SU-DHL-6 (cell line): ENCODE results near the gene TDRKH.

Source experiments
- H2AFZ ChIP-seq: fragments of 200-600 bp; sonication (generic); 2 replicates; pipeline ENCODE4 v1.6.1; 2014; ENCODE audit warnings: low read depth, mild to moderate bottlenecking, moderate library complexity, mixed read lengths, antibody characterized with exemption, low read length; ENCODE audit not compliant: severe bottlenecking
- H3F3A ChIP-seq: fragments of 200-600 bp; shearing (Covaris generic); 2 replicates; pipeline ENCODE4 v1.6.0; 2016; ENCODE audit warnings: antibody characterized with exemption, mild to moderate bottlenecking; ENCODE audit not compliant: insufficient read depth
- H3K27ac ChIP-seq: fragments of 200-600 bp; sonication (generic); 2 replicates; pipeline ENCODE4 v1.5.1; 2016; ENCODE audit warnings: low read depth, mild to moderate bottlenecking, low read length, moderate library complexity, mixed read lengths
- H3K27me3 ChIP-seq: fragments of 200-600 bp; sonication (generic), shearing (Covaris generic); 2 replicates; pipeline ENCODE4 v1.6.0; 2014; ENCODE audit warnings: mild to moderate bottlenecking, low read length
- H3K36me3 ChIP-seq: fragments of 200-600 bp; sonication (generic); 2 replicates; pipeline ENCODE4 v1.6.1; 2014; ENCODE audit warnings: mild to moderate bottlenecking, low read length, mixed read lengths
- H3K4me2 ChIP-seq: fragments of 300-600, 200-600 bp; shearing (Covaris generic), sonication (generic); 2 replicates; pipeline ENCODE4 v1.6.0; 2014; ENCODE audit warnings: low read length, low read depth, mild to moderate bottlenecking; ENCODE audit not compliant: poor library complexity, severe bottlenecking
- H3K4me3 ChIP-seq: fragments of 200-600 bp; sonication (generic); 2 replicates; pipeline ENCODE4 v1.5.1; 2014; ENCODE audit warnings: antibody characterized with exemption, low read length, mild to moderate bottlenecking, mixed read lengths; ENCODE audit not compliant: insufficient read depth, poor library complexity, severe bottlenecking
- H3K79me2 ChIP-seq: fragments of 200-600 bp; sonication (generic); 2 replicates; pipeline ENCODE4 v1.6.1; 2014; ENCODE audit warnings: mild to moderate bottlenecking, low read length, moderate library complexity; ENCODE audit not compliant: insufficient read depth
- H3K9ac ChIP-seq: fragments of 200-600 bp; sonication (generic); 2 replicates; pipeline ENCODE4 v1.7.0; 2014; ENCODE audit warnings: mild to moderate bottlenecking, low read length
- H3K9me2 ChIP-seq: fragments of 200-600 bp; sonication (generic); replicated peaks from 2 replicates; pipeline ENCODE4 v1.6.1; 2014; ENCODE audit warnings: low read length; ENCODE audit not compliant: insufficient read depth
- H3K9me3 ChIP-seq: fragments of 200-600 bp; sonication (generic); 2 replicates; pipeline ENCODE4 v1.6.1; 2014; ENCODE audit warnings: low read length, mixed read lengths; ENCODE audit not compliant: insufficient read depth
- H4K20me1 ChIP-seq: fragments of 200-600 bp; sonication (generic); 2 replicates; pipeline ENCODE4 v1.6.1; 2014; ENCODE audit warnings: low read depth, mild to moderate bottlenecking, antibody characterized with exemption, low read length, moderate library complexity, mixed read lengths
- EZH2phosphoT487 ChIP-seq: fragments of 200-600 bp; sonication (generic), shearing (Covaris generic); conservative IDR thresholded peaks from 2 replicates; pipeline ENCODE4 v1.6.1; 2018; ENCODE audit warnings: mild to moderate bottlenecking, antibody characterized with exemption, low read length, moderate library complexity, mixed read lengths
- TF ChIP-seq, protein P1 (sequence below): fragments of 200-600 bp; sonication (generic); IDR thresholded peaks from one replicate; pipeline ENCODE4 v1.5.1; 2017; ENCODE audit warnings: antibody characterized with exemption, mild to moderate bottlenecking, low read length, moderate library complexity; ENCODE audit not compliant: insufficient read depth, poor library complexity, severe bottlenecking

Gene TDRKH

DNA sequence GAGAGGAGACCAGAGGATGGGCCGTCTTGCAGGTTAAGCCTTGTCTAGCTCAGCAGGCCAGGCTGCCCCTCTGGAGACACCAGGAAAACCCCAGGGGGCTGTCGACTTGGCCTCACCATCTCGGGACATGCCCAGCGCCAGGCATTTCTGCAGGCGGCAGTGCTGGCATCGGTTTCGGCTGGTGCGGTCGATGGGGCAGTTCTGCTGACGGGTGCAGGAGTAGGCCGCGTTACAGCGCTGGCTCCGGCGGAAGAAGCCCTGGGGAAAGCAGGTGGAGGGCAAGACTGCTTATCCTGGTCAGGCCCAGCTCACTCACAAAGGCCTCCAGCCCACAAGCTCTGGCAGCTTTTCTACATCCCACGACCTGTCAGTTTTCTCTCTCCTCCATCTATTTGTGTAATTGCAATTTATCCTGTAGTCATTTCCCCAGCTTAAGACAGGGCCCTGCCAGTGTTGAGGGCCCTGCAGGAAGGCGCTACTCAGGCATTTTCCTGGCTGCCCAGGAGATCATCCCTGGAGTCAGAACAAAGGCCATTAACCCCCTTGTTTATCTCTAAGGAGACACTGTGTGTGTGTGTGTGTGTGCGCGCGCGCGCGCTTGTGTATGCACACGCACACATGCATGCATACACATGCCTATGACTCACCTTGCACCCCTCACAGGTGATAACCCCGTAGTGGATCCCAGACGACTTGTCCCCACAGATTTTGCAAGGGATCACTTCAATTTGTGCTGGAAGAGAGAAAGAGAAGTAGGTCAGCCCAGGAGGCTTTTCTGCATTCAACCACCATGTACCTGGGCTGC lies 26.4 kb upstream of the TDRKH start:
- Histone ChIP-seq H3F3A (no peaks in the 10 kb centered on the region), H3K36me3 (no peaks in the 10 kb centered on the region), H3K9ac (no peak overlapping the region), H4K20me1 (no peaks in the 10 kb centered on the region), H3K27ac (no peak overlapping the region), H2AFZ (no peak overlapping the region), H3K9me3 (no peaks in the 10 kb centered on the region), H3K9me2 (no peaks in the 10 kb centered on the region), H3K4me2 (no peak overlapping the region), H3K79me2 (no peaks in the 10 kb centered on the region), H3K27me3 (no peaks in the 10 kb centered on the region), H3K4me3 (no peak overlapping the region)
- TF ChIP-seq EZH2phosphoT487 = no peak
- TF ChIP-seq, protein P1, sequence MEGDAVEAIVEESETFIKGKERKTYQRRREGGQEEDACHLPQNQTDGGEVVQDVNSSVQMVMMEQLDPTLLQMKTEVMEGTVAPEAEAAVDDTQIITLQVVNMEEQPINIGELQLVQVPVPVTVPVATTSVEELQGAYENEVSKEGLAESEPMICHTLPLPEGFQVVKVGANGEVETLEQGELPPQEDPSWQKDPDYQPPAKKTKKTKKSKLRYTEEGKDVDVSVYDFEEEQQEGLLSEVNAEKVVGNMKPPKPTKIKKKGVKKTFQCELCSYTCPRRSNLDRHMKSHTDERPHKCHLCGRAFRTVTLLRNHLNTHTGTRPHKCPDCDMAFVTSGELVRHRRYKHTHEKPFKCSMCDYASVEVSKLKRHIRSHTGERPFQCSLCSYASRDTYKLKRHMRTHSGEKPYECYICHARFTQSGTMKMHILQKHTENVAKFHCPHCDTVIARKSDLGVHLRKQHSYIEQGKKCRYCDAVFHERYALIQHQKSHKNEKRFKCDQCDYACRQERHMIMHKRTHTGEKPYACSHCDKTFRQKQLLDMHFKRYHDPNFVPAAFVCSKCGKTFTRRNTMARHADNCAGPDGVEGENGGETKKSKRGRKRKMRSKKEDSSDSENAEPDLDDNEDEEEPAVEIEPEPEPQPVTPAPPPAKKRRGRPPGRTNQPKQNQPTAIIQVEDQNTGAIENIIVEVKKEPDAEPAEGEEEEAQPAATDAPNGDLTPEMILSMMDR = no peak

DNA sequence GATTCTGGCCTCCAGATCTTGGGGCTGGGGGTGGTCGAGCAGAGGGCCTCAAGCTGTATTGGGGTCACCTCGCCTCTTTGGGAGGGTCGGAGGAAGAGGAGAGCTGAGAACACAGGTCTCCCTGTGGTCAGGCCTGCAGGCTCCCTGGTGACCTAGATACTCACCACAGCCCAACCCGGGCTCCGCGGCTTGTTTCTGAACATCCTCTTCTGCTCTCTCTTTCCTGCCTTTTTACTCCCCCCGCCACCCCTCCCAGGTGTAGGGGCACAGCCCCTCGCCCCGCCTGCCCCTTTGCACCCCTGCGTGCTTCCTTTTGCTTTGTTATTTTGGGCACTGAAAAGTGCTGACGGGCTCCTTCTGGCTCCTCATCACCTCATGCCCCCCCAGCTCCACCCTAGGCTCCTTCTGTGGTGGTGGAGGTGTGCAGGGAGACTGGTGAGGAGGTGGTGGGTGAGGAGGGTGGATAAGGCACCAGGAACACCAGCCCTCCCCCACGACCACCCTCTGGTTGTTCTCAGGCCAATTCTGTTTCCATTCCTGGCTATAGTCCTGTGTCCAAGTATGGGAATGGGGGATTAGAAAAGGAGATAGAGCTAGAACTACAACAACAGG lies 25.5 kb upstream of the TDRKH start:
- no peak overlapping the region for H3K27ac ChIP-seq
- H3K27me3 ChIP-seq = no peaks in the 10 kb centered on the region
- H3K4me3 ChIP-seq = no peak overlapping the region
- H3F3A ChIP-seq = no peaks in the 10 kb centered on the region
- no peak overlapping the region for H3K9ac ChIP-seq
- H3K36me3 ChIP-seq = no peaks in the 10 kb centered on the region
- H3K79me2 ChIP-seq = no peaks in the 10 kb centered on the region
- H4K20me1 ChIP-seq = no peaks in the 10 kb centered on the region
- TF ChIP-seq, protein P1 = no peak
- TF ChIP-seq EZH2phosphoT487 = no peak
- no peaks in the 10 kb centered on the region for H3K9me2 ChIP-seq
- no peaks in the 10 kb centered on the region for H3K9me3 ChIP-seq
- H3K4me2 ChIP-seq = no peak overlapping the region
- no peak overlapping the region for H2AFZ ChIP-seq

GRCh38 chr1:151814971-151815545 lies 24.8 kb upstream of the TDRKH start:
- no peaks in the 10 kb centered on the region for H3K9me3 ChIP-seq

More at GRCh38 chr1:151814971-151815545, 24.8 kb upstream of the TDRKH start:
- Histone ChIP-seq H3K9me2 (no peaks in the 10 kb centered on the region), H3K27me3 (no peaks in the 10 kb centered on the region), H3K36me3 (no peaks in the 10 kb centered on the region), H2AFZ (no peak overlapping the region), H3K4me2 (no peak overlapping the region), H3K79me2 (no peaks in the 10 kb centered on the region), H3K4me3 (no peak overlapping the region), H4K20me1 (no peaks in the 10 kb centered on the region), H3K9ac (no peak overlapping the region), H3F3A (no peaks in the 10 kb centered on the region), H3K27ac (no peak overlapping the region)
- TF ChIP-seq, protein P1 = no peak
- TF ChIP-seq EZH2phosphoT487 = no peak
